ENCODE results near the gene DFFB.

GRCh38 chr1:3886691-3887090 is 29.4 kb downstream of the DFFB start:
- TF ChIP-seq ZNF274 (IDR thresholded peaks at IDR 0.05; ENCODE audit: low read depth, low read length) (no peak), YY1 (IDR thresholded peaks at IDR 0.05; ENCODE audit: insufficient read depth, insufficient read length) (no peak)

Data from NT2/D1 (cell line).